ENCODE data around the gene CTIF.
"Not testable (repeated sequence)": the region's sequence is repeated elsewhere in the genome, so short reads cannot be mapped to it uniquely, and the experiment has no call there.

The CTIF gene

DNA sequence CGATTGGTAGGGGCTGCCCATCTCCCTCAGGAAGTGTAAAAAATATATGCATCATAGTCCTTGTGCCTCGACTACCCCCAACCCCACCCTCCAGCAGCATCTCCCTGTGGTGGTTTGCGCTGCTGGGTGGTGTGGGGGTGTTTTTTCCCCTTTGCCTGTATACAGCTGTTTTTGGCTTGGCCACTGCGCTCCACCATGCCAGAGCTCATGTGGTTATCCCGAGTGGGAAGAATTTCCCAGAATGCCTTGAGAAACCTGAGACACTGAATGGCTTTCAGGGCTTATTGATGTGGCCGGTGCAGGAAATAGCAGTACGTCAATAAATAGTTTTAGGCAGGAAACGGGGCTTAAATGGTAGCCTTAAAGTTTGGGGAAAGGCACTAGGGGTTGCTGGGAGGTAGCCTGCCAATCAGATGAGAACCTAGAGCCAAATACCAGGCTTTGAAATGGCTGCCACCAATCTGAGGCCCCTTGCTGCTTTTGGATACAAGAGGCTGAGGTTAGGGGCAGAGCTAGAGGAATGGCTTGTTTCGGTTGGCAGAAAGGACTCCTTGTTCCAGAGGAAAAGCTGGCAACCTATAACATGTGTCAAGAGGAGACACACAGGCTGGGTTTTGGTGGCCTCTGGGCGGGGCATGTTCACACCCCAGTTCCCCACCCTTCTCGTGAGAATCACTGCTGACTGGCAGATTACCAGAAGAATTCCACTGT, 267.9 kb downstream of the CTIF start:
- DNase-seq: no peak

DNA sequence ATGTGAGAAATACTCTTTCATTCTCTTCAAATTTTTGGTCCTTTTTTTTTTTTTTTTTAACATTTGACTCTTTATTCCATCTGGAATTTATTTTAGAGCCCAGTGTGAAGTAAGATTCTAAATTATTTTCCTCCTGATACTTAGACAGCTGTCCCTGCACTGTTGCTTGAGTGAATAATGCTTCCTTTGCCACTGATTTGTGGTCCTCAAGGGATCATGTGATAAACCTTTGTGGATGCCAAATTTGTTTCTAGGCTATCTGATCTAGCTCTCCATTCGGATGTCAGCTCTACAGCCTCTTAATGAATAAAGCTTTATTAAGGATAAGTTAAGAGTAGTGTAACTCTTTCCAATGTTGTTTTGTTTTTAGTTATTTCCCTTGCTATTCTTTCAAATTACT, 269.6 kb downstream of the CTIF start:
- DNase-seq: no peak

DNA sequence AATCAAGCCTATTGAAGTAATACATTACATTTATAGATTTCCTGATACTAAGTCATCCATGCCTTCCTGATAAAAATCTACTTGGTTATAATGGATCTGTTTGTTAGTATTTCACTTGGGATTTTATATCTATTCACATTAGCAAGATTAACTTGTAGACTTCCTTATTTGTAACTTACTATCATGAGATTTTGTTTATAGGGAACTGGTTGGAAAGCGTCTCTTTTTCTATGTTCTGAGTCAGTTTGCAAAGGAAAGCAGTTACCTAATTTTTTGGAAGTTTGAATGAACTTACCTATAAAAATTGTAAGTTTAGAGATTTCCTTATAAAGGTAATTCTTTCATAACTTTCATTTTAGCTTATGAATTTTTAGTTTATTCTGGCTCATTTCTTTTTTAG, 270.5 kb downstream of the CTIF start:
- no peak for DNase-seq

DNA sequence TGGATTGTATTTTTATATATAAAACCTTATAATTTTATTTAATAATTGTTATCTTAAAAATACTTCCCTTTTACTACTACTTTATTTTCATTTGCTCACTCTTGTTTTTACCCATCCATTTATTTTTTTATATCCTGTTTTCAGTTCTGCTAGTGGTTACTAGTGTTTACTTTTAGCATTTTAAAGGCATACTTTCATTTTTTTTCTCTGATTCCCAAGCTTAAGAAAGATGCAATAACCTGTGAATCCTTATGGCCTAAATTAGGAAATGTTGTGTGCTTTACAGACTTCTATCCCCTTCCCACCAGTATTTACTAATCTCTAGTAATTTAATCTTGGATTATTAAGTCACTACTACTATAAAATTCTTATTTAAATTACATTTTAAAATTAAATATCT, 272.0 kb downstream of the CTIF start:
- DNase-seq: no peak

DNA sequence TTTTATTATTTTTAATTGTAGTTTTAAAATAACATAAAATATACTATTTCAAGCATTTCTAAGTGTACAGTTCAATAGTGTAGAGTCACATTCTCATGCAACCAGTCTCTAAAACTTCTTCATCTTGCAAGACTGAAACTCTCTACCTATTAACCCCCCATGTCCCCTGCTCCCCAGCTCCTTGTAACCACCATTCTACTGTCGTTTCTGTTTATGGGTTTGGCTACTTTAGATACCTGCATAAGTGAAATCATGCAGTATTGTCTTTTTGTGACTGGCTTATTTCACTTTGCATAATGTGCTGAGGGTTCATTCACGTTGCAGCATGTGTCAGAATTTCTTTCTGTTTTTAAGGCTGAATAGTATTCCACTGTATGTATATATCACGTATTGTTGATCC, 272.6 kb downstream of the CTIF start:
- DNase-seq: no peak

DNA sequence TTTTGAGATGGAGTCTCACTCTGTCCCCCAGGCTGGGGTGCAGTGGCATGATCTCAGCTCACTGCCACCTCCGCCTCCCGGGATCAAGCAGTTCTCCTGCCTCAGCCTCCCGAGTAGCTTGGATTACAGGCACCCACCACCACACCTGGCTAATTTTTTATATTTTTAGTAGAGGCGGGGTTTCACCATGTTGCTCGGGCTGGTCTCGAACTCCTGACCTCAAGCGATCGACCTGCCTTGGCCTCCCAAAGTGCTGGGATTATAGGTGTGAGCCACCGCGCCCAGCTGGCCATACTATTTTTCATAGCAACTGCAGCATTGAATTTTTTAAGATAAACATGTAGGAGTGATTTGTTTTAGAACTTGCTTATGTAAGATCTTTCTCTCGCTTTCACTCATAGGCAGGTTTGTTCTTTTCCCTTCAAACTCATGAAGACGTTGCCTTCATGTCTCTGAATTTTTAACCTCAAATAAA, 273.2 kb downstream of the CTIF start:
- DNase-seq: not testable (repeated sequence)

DNA sequence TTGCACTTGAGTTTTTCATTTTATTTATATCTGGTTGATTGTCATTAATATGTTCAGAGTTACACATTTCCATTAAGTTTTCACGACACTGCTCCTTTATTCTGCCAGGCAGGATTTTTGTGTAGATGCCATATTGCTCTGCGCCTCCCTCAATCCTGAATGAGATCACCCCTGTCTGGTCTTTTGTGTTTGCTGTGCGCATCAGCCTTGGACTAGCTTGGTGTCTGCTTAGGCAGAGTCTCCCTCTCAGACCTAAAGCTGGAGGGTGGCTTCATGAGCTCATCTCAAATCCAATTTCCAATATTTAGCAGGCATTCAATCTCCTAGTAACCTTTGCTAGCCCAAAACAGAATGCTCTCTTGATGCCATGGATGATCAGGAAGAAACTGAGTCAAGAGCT, 274.5 kb downstream of the CTIF start:
- no peak for DNase-seq

DNA sequence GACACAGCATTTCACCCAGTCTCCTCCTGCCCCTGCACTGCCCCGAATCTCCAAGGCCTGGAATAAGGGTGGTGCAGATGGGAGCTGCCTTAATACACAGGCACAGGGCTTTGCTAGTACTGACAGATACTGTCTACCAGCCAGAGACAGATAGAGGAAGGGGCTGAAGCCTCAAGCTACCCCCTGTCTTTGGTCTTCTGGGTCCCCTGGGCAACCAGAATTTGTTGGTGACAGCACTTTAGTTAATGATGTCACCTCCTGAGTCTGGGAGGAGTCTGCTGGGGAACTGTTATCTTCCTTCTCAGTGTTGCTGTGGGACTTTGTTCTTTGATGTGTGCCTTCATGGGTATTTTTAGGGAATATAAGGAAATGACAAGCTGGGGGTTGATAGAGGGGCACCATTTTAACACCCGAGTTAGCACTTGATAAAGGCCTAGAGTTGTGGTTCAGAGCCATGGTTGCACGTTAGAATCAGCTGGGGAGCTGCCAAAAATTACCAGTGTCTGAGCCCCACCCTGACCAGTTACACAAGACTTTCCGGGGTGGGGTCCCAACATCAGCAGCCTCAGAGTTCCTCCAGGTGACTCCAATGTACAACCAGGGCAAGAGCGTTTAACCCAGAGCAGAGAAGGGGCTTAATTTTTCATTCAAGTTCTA, 275.1 kb downstream of the CTIF start:
- DNase-seq: no peak

DNA sequence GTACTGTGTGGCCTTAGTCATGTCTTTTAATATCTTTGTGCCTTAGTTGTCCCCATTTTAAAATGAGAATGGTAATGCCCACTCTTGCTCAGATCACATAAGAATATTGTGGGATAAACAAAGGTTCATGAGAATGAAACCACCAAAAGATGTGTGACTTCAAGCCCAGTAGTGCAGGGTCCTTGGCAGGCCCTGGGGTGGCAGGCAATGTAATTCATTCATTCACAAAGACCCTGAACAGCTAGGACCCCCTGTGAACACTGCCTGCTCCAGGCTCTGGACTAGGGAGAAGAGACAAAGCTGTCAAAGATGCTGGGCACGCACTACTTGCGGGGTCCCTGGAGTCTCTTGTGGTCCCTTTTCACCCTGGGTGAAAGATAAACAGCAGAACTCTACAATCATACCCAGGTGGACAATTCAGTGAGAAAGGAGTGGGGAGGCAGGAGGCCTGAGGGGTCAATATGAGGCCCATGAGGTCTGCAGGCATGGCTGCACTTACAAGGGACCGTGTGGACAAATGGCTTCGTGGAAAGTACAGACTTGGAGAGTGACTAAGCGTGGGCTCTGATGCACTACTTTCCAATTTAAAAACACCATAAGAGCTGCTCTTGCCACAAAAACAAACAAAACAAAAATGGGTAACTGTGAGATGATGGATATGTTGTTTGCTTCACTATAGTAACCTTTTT, 275.8 kb downstream of the CTIF start:
- no peak for DNase-seq

DNA sequence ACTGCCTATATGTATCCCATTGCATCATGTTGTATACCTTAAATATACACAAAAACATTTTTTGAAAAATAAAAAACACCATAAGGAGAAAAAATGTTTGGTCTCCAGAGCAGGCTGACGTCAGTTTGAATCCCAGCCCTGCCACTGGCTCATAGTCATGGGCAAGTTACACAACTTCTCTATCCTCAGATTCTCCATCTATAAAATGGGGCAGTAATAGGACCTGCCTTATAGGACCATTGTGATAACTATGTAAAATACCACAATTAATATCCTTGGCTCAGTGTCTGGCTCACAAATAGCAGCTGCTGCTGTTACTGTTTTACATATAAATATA, 276.3 kb downstream of the CTIF start:
- no peak for DNase-seq

DNA sequence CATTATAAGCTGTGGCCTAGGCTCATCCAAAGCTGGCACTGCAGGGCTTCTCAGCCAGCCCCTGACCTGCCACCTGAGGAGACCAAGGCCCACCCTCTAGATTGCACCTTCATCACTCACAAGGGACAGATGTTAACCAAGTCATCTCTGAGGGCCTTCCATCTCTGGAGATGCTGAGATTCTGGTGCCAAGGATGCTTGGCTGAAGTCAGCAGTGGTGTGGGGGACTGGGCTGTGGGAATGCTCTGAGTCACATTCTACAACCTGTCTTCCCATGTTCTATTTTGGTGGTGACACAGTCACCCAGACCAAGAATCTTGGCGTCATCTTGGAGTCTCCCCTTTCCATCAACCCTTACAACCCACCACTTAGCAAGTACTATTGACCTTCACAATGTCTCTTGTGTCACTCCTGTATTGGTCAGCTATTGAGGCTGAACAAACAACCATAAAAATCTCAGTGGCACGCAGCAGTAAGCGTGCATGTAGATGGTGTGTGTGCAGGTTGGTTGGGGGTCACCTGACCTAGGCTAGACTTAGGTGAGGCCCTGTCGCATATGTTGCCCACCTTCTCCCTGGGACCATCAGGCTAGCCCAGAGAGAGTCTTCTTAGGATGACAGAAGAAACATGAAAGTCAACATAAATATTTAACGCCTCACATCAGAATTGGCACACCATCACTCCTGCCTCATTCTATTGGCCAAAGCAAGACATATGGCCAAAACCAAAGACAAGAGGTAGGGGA, 276.9 kb downstream of the CTIF start:
- no peak for DNase-seq

DNA sequence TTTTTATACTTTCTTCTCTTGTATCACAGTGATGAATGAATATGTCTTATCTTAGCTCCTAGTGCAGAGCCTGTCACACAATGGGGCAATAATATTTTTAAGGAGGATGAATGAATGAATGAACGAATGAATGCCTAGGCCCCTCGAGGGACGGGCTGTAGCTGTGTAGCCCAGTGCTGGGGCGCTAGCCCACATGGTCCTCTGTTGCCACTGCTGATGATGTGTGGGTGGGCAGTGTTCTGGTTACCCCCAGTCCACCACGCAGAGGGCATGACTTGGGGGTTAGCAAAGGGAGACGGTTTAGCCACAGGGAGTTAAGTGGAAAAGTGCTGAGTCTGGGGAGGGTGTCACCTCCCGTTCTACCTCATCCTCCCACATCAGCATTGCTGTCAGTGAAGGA, 277.7 kb downstream of the CTIF start:
- no peak for DNase-seq

DNA sequence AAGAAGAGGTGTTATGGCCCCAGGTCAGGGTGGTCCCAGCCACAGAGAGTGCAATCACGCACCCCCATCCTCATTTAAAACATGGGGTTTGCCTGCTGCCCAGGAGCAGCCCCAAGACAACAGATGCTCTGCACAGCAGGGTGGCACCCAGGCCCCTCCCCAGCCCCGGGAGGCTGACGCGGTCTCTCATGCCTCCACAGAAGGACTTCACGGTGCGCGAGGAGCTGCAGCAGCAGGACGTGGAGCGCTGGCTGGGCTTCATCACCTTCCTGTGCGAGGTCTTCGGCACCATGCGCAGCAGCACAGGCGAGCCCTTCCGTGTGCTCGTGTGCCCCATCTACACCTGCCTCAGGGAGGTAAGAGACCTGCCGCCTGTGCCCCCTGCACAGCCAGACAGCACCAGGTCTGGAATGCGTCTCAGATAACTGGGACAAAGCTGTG, 278.2 kb downstream of the CTIF start:
- DNase-seq: no peak

DNA sequence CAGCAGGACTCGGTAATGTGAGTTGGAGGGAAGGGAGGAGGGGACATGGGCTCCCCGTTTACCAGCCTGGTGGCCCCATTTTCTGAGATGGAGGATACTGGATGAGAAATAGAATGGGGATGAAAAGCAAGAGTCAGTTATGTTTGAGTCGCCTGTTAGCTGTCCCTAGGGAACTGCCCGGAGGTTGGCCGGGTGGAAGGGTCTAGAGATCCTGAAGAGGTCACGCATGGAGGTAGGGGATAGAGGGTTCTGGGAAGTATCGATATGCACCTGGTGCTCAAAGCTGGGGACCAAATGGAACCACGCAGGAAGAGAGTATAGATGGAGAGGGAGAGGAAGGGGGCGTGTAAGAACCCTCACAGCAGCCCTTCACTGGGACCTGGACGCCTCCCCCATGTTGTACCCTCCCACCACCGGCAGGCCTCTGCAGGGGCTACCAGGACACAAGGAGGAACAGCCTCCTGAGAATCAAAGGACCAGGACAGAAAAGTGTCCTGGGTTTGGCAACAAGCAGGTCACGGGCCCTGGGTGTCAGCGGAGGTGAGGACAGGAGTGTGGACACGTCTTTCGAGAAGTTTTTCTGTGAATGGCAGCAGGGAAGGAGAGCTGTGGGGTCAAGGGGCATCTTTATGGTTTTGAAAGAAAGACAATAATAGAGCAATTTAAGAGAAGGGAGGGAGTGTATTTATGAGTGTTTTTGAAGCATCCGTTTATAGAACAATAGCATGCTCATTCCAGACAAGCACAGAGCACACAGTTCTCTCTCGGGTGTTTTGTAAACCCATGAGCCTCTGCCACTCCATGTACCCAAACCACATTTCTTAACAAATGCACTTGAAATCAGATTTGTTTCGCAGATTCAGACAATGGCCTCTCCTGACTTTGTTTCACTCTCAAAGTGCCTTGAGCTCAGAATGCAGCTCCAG, 279.8 kb downstream of the CTIF start:
- no peak for DNase-seq

DNA sequence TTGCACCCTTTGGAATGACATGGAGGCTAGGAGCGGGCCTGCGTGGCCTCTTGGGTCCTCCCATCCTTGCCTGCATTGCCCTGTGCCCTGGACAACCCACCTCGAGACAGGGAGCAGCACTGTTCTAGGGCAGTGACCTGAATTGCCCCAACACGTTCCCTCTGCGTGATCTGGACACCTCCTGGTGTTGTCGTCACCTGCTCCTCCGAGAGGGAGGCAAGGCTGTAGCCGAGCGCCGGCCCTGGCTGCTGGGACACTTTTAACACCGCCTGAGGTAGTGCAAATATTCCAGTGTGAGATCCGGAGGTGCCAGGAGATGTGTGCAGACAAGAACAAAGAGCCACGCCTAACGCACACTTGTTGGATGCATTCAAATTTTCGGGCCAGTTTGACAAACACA, 280.4 kb downstream of the CTIF start:
- no peak for DNase-seq

DNA sequence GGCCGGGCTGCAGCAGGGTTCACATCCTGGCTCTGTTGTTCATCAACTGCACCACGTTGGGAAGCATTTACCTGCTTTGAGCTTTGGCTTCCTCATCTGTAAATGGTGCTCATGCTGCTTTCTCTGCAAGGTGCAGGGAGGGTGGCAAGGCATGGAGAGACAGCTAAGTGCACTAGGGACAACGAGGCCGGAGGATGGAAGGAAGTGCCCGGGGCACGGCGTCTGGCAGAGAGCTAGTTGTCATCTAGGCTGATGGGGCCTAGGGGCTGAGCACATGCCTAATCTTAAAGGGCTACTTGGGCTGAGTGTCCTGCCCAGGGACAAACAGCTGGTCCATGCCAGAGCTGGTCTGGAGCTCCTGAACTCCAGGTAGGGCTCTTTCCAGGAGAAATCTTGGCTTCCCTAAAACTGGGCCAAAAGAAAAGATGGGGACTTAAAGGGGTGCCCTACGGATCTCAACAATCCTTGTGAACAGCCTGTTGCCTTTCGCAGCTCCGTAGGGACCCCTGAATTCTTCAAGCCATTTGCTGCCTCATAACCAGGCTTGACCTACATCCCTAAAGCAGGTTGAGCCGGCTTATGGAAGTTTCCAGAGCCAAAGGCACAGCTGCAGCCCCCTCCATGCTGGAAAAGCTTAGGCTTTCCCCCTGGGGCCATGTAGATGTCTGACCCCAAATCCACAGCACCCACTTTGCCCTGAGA, 281.1 kb downstream of the CTIF start:
- no peak for DNase-seq

DNA sequence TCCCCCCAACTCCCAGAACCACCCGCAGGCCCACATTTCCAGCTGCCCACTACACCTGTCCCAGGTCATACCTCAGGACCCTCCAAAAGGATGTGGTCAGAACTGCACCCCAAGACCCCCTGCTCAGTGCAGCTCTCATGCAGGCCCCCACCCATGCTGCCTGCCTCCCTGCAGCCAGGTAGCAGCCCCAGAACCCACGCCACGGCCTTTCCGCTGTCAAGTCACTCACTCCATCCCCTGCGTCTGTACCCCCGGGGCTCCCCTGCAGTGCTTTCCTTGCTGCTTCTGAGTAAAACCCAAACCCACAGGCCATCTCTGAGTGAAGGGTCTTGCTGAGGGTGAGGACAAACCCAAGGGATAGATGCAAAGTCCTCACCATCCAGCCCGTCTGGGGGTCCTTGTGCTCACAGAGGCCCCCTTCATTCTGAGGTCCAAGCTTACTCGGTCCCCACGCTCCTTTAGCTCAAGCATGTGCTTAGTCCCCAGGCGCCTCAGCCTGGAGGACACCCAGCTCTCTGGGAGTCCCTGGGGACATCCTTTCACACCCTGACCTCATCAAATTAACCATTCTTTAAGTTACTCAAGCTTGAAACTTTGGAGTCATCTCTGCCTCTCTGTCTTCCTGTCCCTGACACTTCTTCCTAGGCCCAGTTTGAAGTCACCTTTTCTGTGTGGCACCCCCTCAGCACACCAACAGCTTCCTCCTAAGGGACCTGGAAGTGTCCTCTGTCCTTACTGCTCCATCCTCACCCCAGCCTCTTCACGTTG, 281.8 kb downstream of the CTIF start:
- DNase-seq: no peak

DNA sequence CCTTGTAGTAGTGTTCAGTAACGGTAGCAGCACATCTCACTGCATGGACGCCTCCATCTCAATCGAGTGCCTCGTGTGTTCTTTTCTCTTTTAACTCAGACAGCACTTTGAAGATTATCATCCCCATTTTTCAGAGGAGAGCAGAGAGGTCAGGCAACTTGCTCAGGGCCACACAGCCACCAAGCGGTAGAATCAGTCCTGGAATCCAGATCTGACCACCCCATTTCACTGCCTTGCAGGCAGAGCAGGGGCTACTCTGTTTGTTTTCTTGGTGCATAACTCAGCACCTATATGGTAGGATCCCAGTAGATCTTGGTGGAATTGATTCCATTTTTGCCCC, 282.4 kb downstream of the CTIF start:
- DNase-seq: no peak

DNA sequence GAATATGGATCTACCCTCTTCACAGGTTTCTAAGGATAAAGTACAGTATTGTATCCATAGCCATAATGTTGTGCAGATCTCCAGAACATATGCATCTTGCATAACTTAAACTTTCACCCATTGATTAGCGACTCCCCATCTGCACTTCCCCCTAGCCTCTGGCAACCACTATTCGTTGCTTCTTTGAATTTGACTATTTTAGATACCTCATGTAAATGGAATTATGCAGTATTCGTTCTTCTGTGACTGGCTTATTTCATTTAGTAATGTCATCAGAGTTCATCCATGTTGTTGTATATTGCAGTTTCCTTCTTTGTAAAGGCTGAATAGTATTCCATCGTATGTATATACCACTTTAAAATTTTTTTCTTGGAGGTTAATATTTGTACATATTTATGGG, 283.0 kb downstream of the CTIF start:
- DNase-seq: no peak

DNA sequence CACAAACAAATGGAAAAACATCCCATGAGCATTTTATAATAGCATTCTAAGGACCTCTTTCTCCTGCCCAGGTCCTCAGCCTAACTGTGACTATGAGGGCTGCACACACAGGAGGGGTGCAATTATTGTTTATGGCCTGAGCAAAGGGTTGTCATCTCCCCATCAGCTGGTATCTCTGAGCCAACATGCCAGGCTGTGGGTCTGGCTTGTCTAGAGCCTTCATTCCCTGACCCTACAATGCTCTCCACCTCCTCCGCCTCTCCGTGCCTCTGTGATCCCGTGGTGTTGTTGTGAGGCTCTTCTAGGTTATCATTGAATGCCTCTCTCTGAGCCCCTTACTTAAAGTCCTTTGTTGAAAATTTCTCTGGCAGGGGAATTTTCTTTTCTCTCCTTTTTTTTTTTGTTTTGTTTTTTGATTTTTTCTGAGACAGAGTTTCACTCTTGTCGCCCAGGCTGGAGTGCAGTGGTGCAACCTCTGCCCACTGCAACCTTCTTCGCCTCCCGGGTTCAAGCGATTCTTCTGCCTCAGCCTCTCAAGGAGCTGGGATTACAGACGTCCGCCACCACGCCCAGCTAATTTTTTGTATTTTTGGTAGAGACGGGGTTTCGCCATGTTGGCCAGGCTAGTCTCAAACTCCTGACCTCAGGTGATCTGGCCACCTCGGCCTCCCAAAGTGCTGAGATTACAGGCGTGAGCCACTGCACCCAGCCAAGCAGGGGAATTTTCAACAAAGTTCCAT, 285.6 kb downstream of the CTIF start:
- DNase-seq: no peak

Data from NCI-H187 (cell line).